Hepatocyte (in vitro differentiated cells): ENCODE results near the gene KIF18B. TPM values are rescaled to one million over a fixed set of nuclear protein-coding genes. Genes with fewer than 3 reads are reported as not detected.

ENCODE experiments used
- DNase-seq: peaks from one replicate; pipeline ENCODE4 v3.0.0-alpha.2; 2016; ENCODE audit warnings: low spot score
- H2AFZ ChIP-seq: fragments of 200-600 bp; sonication (generic); 2 replicates; pipeline ENCODE4 v1.6.0; 2016; ENCODE audit warnings: antibody characterized with exemption, mild to moderate bottlenecking
- H3K27ac ChIP-seq: fragments of 200-600 bp; sonication (generic); 2 replicates; pipeline ENCODE4 v1.5.1; 2016; ENCODE audit warnings: mild to moderate bottlenecking
- H3K27me3 ChIP-seq: fragments of 200-600 bp; sonication (generic); 2 replicates; pipeline ENCODE4 v1.6.1; 2016
- H3K36me3 ChIP-seq: fragments of 200-600 bp; sonication (generic); replicated peaks from 2 replicates; pipeline ENCODE4 v1.5.1; 2016; ENCODE audit warnings: low read depth; ENCODE audit not compliant: insufficient read depth
- H3K4me1 ChIP-seq: fragments of 200-600 bp; sonication (generic); 2 replicates; pipeline ENCODE4 v1.5.1; 2016; ENCODE audit warnings: mild to moderate bottlenecking, moderate library complexity; ENCODE audit not compliant: insufficient read depth
- H3K4me2 ChIP-seq: fragments of 200-600 bp; sonication (generic); 2 replicates; pipeline ENCODE4 v1.6.0; 2016
- H3K4me3 ChIP-seq: fragments of 200-600 bp; sonication (generic); 2 replicates; pipeline ENCODE4 v1.5.1; 2016; ENCODE audit warnings: mild to moderate bottlenecking
- H3K79me2 ChIP-seq: fragments of 200-600 bp; sonication (generic); 2 replicates; pipeline ENCODE4 v1.6.0; 2017; ENCODE audit warnings: mild to moderate bottlenecking
- H3K9me2 ChIP-seq: fragments of 200-600 bp; sonication (generic); replicated peaks from 2 replicates; pipeline ENCODE4 v1.6.0; 2017; ENCODE audit warnings: mild to moderate bottlenecking; ENCODE audit not compliant: insufficient read depth
- H3K9me3 ChIP-seq: fragments of 200-600 bp; sonication (generic); 2 replicates; pipeline ENCODE4 v1.5.1; 2016; ENCODE audit warnings: low read depth, mild to moderate bottlenecking
- H4K20me1 ChIP-seq: fragments of 200-600 bp; sonication (generic); 2 replicates; pipeline ENCODE4 v1.6.0; 2016; ENCODE audit warnings: mild to moderate bottlenecking; ENCODE audit not compliant: insufficient read depth, poor library complexity, severe bottlenecking
- CTCF ChIP-seq: fragments of 200-600 bp; sonication (generic); IDR thresholded peaks from 2 replicates; pipeline ENCODE4 v1.5.1; 2016; ENCODE audit warnings: antibody characterized with exemption, mild to moderate bottlenecking; ENCODE audit not compliant: poor library complexity
- EZH2 ChIP-seq: fragments of 200-600 bp; sonication (generic); IDR thresholded peaks from 2 replicates; pipeline ENCODE4 v1.6.1; 2016; ENCODE audit warnings: antibody characterized with exemption, mild to moderate bottlenecking, borderline replicate concordance
- EZH2phosphoT487 ChIP-seq: fragments of 200-600 bp; sonication (generic); IDR thresholded peaks from one replicate; pipeline ENCODE4 v1.6.1; 2018; ENCODE audit warnings: antibody characterized with exemption, mild to moderate bottlenecking, low read depth, moderate library complexity; ENCODE audit not compliant: unreplicated experiment, severe bottlenecking
- WGBS: methylation state at CpG from one replicate; pipeline ENCODE4 v1.1.6; 2016; ENCODE audit warnings: low lambda C conversion rate; ENCODE audit errors: missing lambda C conversion rate; 5-methylcytosine and 5-hydroxymethylcytosine counted together
- polyA plus RNA-seq: library from polyadenylated mRNA; unstranded; fragments of >200 nt; fragmentation: Nextera tagmentation; extraction: Ambion mirVana; gene quantifications from 2 replicates; pipeline ENCODE4 v1.2.1, GENCODE V29; 2016
- total RNA-seq: library from RNA; depleted of rRNA; stranded (reverse); fragments of >200 nt; gene quantifications from 2 replicates; pipeline ENCODE4 v1.2.3, GENCODE V29; 2014

Gene KIF18B
- total and polyA plus RNA-seq, 2 experiments from 2014 or later: 1.8 to 4.3 TPM

- Histone ChIP-seq H3K79me2 (no peaks in the 10 kb centered on the region), H2AFZ (no peak overlapping the region), H3K27ac (peak overlapping the region; percentile 54), H3K27me3 (peaks cover 16% of the 10 kb centered on the region), H3K9me3 (no peaks in the 10 kb centered on the region), H3K9me2 (no peaks in the 10 kb centered on the region), H3K36me3 (no peaks in the 10 kb centered on the region), H3K4me3 (no peak overlapping the region), H3K4me1 (peaks cover 44% of the 10 kb centered on the region), H4K20me1 (no peaks in the 10 kb centered on the region), H3K4me2 (peak overlapping the region; percentile 53)
- peak; percentile 45 for DNase-seq
- TF ChIP-seq EZH2: no peak
- TF ChIP-seq EZH2phosphoT487: no peak
- no peak for TF ChIP-seq CTCF
- 50% methylated on average over 12 of the region's 12 CpGs for WGBS
Measured at GRCh38 chr17:44981221-44981968, 33.8 kb upstream of the KIF18B start.

GRCh38 chr17:44979426-44979995 is 31.9 kb upstream of the KIF18B start:
- 27% methylated on average over 9 of the region's 9 CpGs for WGBS
- Histone ChIP-seq H3K79me2 (no peaks in the 10 kb centered on the region), H4K20me1 (no peaks in the 10 kb centered on the region), H3K4me2 (peak overlapping the region; percentile 31), H3K27ac (peak overlapping the region; percentile 54), H3K9me2 (no peaks in the 10 kb centered on the region), H3K36me3 (no peaks in the 10 kb centered on the region), H3K9me3 (no peaks in the 10 kb centered on the region), H2AFZ (no peak overlapping the region), H3K4me3 (no peak overlapping the region), H3K4me1 (peaks cover 44% of the 10 kb centered on the region), H3K27me3 (peaks cover 22% of the 10 kb centered on the region)
- DNase-seq: peak; percentile 63
- TF ChIP-seq EZH2: no peak

- peaks cover 26% of the 10 kb centered on the region for H3K27me3 ChIP-seq
- no peaks in the 10 kb centered on the region for H3K9me2 ChIP-seq
- no peak overlapping the region for H3K4me2 ChIP-seq
- H3K27ac ChIP-seq: peak overlapping the region; percentile 54
- H4K20me1 ChIP-seq: no peaks in the 10 kb centered on the region
- peaks cover 44% of the 10 kb centered on the region for H3K4me1 ChIP-seq
- H3K4me3 ChIP-seq: no peak overlapping the region
- no peaks in the 10 kb centered on the region for H3K79me2 ChIP-seq
- no peak for DNase-seq
- H3K36me3 ChIP-seq: no peaks in the 10 kb centered on the region
- 97% methylated on average over 5 of the region's 5 CpGs for WGBS
- no peaks in the 10 kb centered on the region for H3K9me3 ChIP-seq
- H2AFZ ChIP-seq: no peak overlapping the region
- TF ChIP-seq CTCF (no peak), EZH2phosphoT487 (no peak), EZH2 (no peak)
Measured at GRCh38 chr17:44978807-44979206, 31.2 kb upstream of the KIF18B start.

GRCh38 chr17:44977814-44978550 is 30.4 kb upstream of the KIF18B start:
- Histone ChIP-seq H3K4me1 (peaks cover 44% of the 10 kb centered on the region), H3K79me2 (no peaks in the 10 kb centered on the region), H3K4me2 (no peak overlapping the region), H3K4me3 (no peak overlapping the region), H2AFZ (no peak overlapping the region), H3K9me3 (no peaks in the 10 kb centered on the region), H3K36me3 (no peaks in the 10 kb centered on the region), H4K20me1 (no peaks in the 10 kb centered on the region), H3K27ac (peak overlapping the region; percentile 54), H3K27me3 (peaks cover 29% of the 10 kb centered on the region), H3K9me2 (no peaks in the 10 kb centered on the region)
- 64% methylated on average over 7 of the region's 7 CpGs for WGBS
- no peak for DNase-seq
- peak; percentile 4 for TF ChIP-seq CTCF
- no peak for TF ChIP-seq EZH2
